Mesothelial cell of epicardium (in vitro differentiated cells): ENCODE data around the gene STAT3. TPM values are rescaled to one million over a fixed set of nuclear protein-coding genes. Genes with fewer than 3 reads are reported as not detected.
"Not testable (repeated sequence)": the region's sequence is repeated elsewhere in the genome, so short reads cannot be mapped to it uniquely, and the experiment has no call there.

Experiments
- DNase-seq, 2 experiments: peaks; one replicate each; pipeline ENCODE4 v3.0.0; 2021; ENCODE audit warnings: low spot score in 2 of 2; ENCODE audit not compliant: unreplicated experiment in 2 of 2
- H3K27ac Mint-ChIP-seq: 2 replicates; pipeline ENCODE4 v1.8.0; 2021; ENCODE audit warnings: mixed read lengths
- H3K27me3 Mint-ChIP-seq: 2 replicates; pipeline ENCODE4 v1.8.0; 2021; ENCODE audit warnings: low read depth, mixed read lengths
- H3K36me3 Mint-ChIP-seq: 2 replicates; pipeline ENCODE4 v1.8.0; 2021; ENCODE audit warnings: mixed read lengths
- H3K4me1 Mint-ChIP-seq: 2 replicates; pipeline ENCODE4 v1.8.0; 2021; ENCODE audit warnings: mixed read lengths
- H3K4me3 Mint-ChIP-seq: 2 replicates; pipeline ENCODE4 v1.8.0; 2021; ENCODE audit warnings: mild to moderate bottlenecking, moderate library complexity, mixed read lengths
- H3K9me3 Mint-ChIP-seq: 2 replicates; pipeline ENCODE4 v1.8.0; 2021; ENCODE audit warnings: mixed read lengths
- total RNA-seq: library from RNA; stranded (reverse); gene quantifications from 3 replicates; pipeline ENCODE4 v1.2.1, GENCODE V29; 2021
- TF ChIP-seq, protein P1 (sequence below): fragments of 200-600 bp; sonication (generic); IDR thresholded peaks from one replicate; pipeline ENCODE4 v1.5.0; 2021; ENCODE audit warnings: antibody characterized with exemption; ENCODE audit not compliant: unreplicated experiment

The STAT3 gene
- total RNA-seq, 1 donor from 2014 or later, result 118 TPM

DNA sequence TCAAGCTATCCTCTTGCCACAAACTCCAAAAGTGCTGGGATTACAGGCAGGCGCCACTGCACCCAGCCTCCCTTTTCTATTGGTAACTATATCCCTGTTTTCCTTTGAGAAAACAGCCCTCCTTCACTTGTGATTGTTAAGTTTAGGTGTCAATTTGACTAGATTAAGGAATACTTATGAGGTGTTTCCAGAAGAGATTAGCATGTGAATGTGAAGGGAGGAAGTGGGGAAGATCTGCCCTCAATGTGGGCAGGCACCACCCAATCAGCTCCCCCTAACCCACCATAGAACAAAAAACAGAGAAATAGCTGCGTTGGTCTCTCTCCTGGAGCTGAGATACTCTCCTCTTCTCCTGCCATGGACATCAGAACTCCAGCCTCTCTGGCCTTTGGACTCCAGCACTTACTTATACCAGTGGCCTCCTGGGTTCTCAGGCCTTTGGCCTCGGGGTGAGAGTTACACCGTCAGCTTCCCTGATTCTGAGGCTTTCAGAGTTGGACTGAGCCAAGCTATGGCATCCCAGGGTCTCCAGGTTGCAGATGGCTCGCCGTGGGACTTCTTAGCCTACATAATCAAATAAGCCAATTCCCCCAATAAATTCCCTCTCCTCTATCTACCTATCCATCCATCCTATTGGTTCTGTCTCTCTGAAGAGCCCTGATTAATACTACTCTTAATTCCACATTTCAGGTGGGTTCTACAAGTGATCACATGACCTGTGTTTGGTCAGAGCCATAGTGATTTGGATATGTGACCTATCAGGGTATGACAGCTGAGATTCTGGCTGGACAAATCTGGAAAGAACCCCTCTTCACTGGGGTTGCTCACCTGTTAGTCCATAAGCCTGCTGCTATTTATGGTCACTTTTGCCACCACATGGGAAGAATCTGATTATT is 12.0 kb upstream of the STAT3 start:
- DNase-seq, result no peak
- Mint-ChIP-seq H3K27ac (no peak overlapping the region), H3K4me1 (peaks cover 7% of the 10 kb centered on the region), H3K36me3 (peaks cover 6% of the 10 kb centered on the region), H3K4me3 (no peak overlapping the region), H3K27me3 (no peaks in the 10 kb centered on the region), H3K9me3 (no peaks in the 10 kb centered on the region)
- TF ChIP-seq, protein P1, sequence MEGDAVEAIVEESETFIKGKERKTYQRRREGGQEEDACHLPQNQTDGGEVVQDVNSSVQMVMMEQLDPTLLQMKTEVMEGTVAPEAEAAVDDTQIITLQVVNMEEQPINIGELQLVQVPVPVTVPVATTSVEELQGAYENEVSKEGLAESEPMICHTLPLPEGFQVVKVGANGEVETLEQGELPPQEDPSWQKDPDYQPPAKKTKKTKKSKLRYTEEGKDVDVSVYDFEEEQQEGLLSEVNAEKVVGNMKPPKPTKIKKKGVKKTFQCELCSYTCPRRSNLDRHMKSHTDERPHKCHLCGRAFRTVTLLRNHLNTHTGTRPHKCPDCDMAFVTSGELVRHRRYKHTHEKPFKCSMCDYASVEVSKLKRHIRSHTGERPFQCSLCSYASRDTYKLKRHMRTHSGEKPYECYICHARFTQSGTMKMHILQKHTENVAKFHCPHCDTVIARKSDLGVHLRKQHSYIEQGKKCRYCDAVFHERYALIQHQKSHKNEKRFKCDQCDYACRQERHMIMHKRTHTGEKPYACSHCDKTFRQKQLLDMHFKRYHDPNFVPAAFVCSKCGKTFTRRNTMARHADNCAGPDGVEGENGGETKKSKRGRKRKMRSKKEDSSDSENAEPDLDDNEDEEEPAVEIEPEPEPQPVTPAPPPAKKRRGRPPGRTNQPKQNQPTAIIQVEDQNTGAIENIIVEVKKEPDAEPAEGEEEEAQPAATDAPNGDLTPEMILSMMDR, result no peak

GRCh38 chr17:42399121-42399520 is 10.9 kb upstream of the STAT3 start:
- Mint-ChIP-seq H3K36me3 (peaks cover 2% of the 10 kb centered on the region), H3K4me1 (peaks cover 7% of the 10 kb centered on the region), H3K27ac (no peak overlapping the region), H3K27me3 (no peaks in the 10 kb centered on the region), H3K9me3 (peaks cover 3% of the 10 kb centered on the region), H3K4me3 (no peak overlapping the region)
- TF ChIP-seq, protein P1, result no peak
- DNase-seq, result no peak

DNA sequence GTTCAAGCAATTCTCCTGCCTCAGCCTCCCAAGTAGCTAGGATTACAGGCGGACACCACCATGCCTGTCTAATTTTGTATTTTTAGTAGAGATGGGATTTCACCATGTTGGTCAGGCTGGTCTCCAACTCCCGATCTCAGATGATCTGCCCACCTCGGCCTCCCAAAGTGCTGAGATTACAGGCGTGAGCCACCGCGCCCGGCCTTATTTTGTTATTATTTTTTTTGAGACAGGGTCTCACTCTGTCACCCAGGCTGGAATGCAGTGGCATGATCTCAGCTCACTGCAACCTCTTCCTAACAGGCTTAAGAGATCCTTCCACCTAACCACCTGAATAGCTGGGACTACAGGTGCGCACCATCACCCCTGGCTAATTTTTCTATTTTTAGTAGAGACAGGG is 7.4 kb upstream of the STAT3 start:
- not testable (repeated sequence) for H3K36me3 Mint-ChIP-seq, H3K4me1 Mint-ChIP-seq, H3K4me3 Mint-ChIP-seq, DNase-seq, H3K9me3 Mint-ChIP-seq, H3K27me3 Mint-ChIP-seq, H3K27ac Mint-ChIP-seq

GRCh38 chr17:42394838-42395237 is 6.6 kb upstream of the STAT3 start:
- TF ChIP-seq, protein P1, result no peak
- H3K9me3 Mint-ChIP-seq, result peaks cover 3% of the 10 kb centered on the region
- H3K4me3 Mint-ChIP-seq, result no peak overlapping the region
- DNase-seq, result no peak
- H3K4me1 Mint-ChIP-seq, result peaks cover 2% of the 10 kb centered on the region
- no peaks in the 10 kb centered on the region for H3K36me3 Mint-ChIP-seq
- H3K27ac Mint-ChIP-seq, result no peak overlapping the region
- H3K27me3 Mint-ChIP-seq, result no peaks in the 10 kb centered on the region

DNA sequence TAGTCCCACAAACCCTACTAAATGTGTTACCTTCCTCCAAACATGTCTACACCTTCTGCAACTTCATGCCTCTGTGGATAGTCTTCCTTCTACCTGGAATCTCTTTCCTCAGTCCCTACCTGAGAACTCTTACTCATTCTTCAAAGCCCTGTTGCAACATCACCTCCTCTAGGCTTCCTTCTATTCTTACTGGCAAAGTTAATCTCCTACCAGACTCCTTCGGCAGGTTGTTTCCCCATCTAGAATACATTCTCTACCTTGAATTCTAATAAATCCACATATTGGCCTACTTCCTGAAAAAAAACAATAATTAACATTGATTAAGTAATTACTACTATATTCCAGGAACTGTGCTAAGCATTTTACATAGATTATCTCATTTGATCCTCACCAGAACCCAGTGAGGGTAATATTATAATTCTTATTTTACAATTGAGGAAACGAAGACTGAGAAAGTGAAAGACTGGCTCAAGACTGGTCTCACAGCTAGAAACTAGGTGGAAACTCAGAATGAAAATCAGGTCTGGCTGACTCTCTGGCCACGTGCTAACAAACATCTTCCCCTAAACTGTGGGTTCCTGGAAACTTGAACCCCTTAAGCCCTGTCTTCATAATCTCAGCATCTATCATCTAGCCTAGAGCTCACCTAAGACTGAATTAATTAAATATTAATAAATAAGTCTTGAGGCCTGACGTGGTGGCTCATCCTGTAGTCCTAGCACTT is 4.6 kb upstream of the STAT3 start:
- DNase-seq, result no peak
- Mint-ChIP-seq H3K4me3 (no peak overlapping the region), H3K4me1 (peaks cover 12% of the 10 kb centered on the region), H3K27me3 (no peaks in the 10 kb centered on the region), H3K9me3 (peaks cover 3% of the 10 kb centered on the region), H3K36me3 (no peaks in the 10 kb centered on the region), H3K27ac (no peak overlapping the region)
- TF ChIP-seq, protein P1, result no peak

DNA sequence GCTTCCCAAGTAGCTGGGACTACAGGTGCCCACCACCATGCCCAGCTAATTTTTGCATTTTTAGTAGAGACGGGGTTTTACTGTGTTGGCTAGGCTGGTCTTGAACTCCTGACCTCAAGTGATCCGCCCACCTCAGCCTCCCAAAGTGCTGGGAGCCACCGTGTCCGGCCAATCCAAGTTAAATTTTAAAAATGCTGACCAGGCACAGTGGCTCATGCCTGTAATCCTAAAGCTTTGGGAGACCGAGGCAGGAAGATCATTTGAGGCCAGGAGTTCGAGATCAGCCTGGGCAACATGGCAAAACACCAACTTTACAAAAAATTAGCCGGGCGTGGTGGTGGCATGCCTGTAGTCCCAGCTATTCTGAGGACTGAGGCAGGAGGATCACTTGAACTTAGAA is 3.2 kb upstream of the STAT3 start:
- not testable (repeated sequence) for H3K27ac Mint-ChIP-seq, H3K36me3 Mint-ChIP-seq, H3K27me3 Mint-ChIP-seq, DNase-seq, H3K4me3 Mint-ChIP-seq, H3K9me3 Mint-ChIP-seq
- H3K4me1 Mint-ChIP-seq, result peaks cover 21% of the 10 kb centered on the region
